Right lobe of liver (tissue), 4 donors: ENCODE measurements around the gene FAM184A.

Experiments used
- CTCF ChIP-seq, 4 donors: fragments of 200-600 bp in 3 of 4; fragments of 450-650 bp in 1 of 4; IDR thresholded peaks; one replicate each; pipeline versions ENCODE4 v1.5.1 to v1.8.0; 2016 to 2022; ENCODE audit warnings: antibody characterized with exemption in 4 of 4, mild to moderate bottlenecking in 2 of 4
- POLR2A ChIP-seq: fragments of 450-650 bp; IDR thresholded peaks from one replicate; pipeline ENCODE4 v1.6.1; 2017; ENCODE audit warnings: antibody characterized with exemption, mild to moderate bottlenecking
- donor health status: DM: no; HTN: no; CAD: no.
- donor health status: DM: no; HTN: no; CAD: no.
- donor health status: DM: no; HTN: yes; CAD: no.

- TF ChIP-seq CTCF (IDR thresholded peaks at IDR 0.05), result no peak
- no peak for TF ChIP-seq POLR2A
Observed at GRCh38 chr6:119012521-119012920, 65.9 kb downstream of the FAM184A start.
